Lung (tissue), 12 donors: ENCODE data around the gene PCSK5. TPM values are rescaled to one million over a fixed set of nuclear protein-coding genes. Genes with fewer than 3 reads are reported as not detected.

Experiments
- ATAC-seq: fragments of 200-7000 bp; cut with Tn5 transposase; one replicate; pipeline ENCODE4 v1.9.1; 2020; ENCODE audit warnings: moderate number of reproducible peaks; ENCODE audit not compliant: insufficient read depth, low FRiP score
- DNase-seq, 3 donors: peaks; one replicate each; pipeline ENCODE4 v3.0.0-alpha.2; 2013 to 2017
- H3K27ac ChIP-seq, 2 donors: one replicate each; pipeline ENCODE4 v1.5.1; 2013; ENCODE audit warnings: mild to moderate bottlenecking in 2 of 2, moderate library complexity in 2 of 2, control low read depth in 1 of 2, inconsistent platforms in 1 of 2, low read depth in 1 of 2, low read length in 1 of 2
- H3K27me3 ChIP-seq, 3 donors: one replicate each; pipeline ENCODE4 v1.5.1; 2013; ENCODE audit warnings: low read length in 2 of 3; ENCODE audit not compliant: control insufficient read depth in 3 of 3, insufficient read depth in 3 of 3
- H3K36me3 ChIP-seq, 4 donors: one replicate each; pipeline ENCODE4 v1.5.1; 2013; ENCODE audit warnings: low read length in 4 of 4, mild to moderate bottlenecking in 1 of 4, moderate library complexity in 1 of 4; ENCODE audit not compliant: control insufficient read depth in 4 of 4, insufficient read depth in 4 of 4
- H3K4me1 ChIP-seq, 5 donors: one replicate each; pipeline ENCODE4 v1.5.1; 2013; ENCODE audit warnings: low read length in 5 of 5, mild to moderate bottlenecking in 2 of 5, moderate library complexity in 1 of 5; ENCODE audit not compliant: control insufficient read depth in 5 of 5, insufficient read depth in 5 of 5
- H3K4me3 ChIP-seq: one replicate; pipeline ENCODE4 v1.5.1; 2013; ENCODE audit warnings: mild to moderate bottlenecking, control low read depth, moderate library complexity
- H3K9ac ChIP-seq, 2 donors: one replicate each; pipeline ENCODE4 v1.5.1; 2013; ENCODE audit warnings: low read length in 2 of 2, control low read depth in 1 of 2; ENCODE audit not compliant: insufficient read depth in 1 of 2
- H3K9me3 ChIP-seq, 4 donors: one replicate each; pipeline ENCODE4 v1.5.1; 2013; ENCODE audit warnings: low read length in 3 of 4, mild to moderate bottlenecking in 1 of 4, moderate library complexity in 1 of 4; ENCODE audit not compliant: control insufficient read depth in 4 of 4, insufficient read depth in 3 of 4
- WGBS, 2 donors: extraction: QIAGEN DNeasy Blood & Tissue Kit; methylation state at CpG; one replicate each; pipeline ENCODE4 v1.1.7; 2013; 5-methylcytosine and 5-hydroxymethylcytosine counted together
- polyA plus RNA-seq, 2 donors: library from polyadenylated mRNA; stranded (reverse); fragments of 200-250 nt; gene quantifications; one replicate each; pipeline ENCODE4 v1.2.1, GENCODE V29; 2013
- total RNA-seq, 2 donors: library from RNA; depleted of rRNA in 1 of 2; stranded (reverse); fragments of >200 nt in 1 of 2; gene quantifications; one replicate each; pipeline ENCODE4 v1.2.1, GENCODE V29; 2014 to 2021
- TF ChIP-seq, protein P1 (sequence below): IDR thresholded peaks from 2 replicates; pipeline ENCODE4 v1.5.1; 2012; ENCODE audit warnings: mild to moderate bottlenecking; ENCODE audit errors: control extremely low read depth, extremely low read depth
- donor health status: control.
- donor health status: control.
- donor health status: Bipolar disorder and iron deficiency.
- donor health status: healthy.
- donor health status: DM: yes; HTN: yes; CAD: no.

The PCSK5 gene
- total and polyA plus RNA-seq, 4 donors: 1.9 to 28.2 (median 13.6) TPM

DNA sequence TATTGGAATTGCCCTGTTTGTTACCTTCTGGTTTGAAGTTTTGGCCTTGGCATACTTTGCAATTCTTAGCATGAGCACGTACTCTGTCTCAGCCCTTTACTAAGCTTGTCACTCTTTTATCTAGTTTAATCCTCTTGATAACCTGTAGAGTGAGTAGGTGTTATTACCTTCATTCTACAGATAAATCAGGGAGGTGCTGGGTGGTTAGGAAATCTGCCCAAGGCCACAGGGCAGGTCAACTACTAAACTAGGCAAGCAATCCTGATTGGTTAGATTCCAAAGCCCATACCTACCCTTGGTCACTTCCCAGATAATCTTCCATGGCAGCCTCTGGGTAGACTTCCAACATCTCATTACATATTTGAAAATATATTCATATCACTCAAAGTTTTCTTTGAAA, 65.7 kb downstream of the PCSK5 start:
- 87 to 97% methylated on average over 1 of the region's 1 CpG for WGBS, 2 donors
- no peaks in the 10 kb centered on the region for H3K36me3 ChIP-seq
- DNase-seq (no peak), ATAC-seq (no peak)
- H3K4me3 ChIP-seq: no peak overlapping the region
- TF ChIP-seq, protein P1, sequence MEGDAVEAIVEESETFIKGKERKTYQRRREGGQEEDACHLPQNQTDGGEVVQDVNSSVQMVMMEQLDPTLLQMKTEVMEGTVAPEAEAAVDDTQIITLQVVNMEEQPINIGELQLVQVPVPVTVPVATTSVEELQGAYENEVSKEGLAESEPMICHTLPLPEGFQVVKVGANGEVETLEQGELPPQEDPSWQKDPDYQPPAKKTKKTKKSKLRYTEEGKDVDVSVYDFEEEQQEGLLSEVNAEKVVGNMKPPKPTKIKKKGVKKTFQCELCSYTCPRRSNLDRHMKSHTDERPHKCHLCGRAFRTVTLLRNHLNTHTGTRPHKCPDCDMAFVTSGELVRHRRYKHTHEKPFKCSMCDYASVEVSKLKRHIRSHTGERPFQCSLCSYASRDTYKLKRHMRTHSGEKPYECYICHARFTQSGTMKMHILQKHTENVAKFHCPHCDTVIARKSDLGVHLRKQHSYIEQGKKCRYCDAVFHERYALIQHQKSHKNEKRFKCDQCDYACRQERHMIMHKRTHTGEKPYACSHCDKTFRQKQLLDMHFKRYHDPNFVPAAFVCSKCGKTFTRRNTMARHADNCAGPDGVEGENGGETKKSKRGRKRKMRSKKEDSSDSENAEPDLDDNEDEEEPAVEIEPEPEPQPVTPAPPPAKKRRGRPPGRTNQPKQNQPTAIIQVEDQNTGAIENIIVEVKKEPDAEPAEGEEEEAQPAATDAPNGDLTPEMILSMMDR: no peak
- no peaks in the 10 kb centered on the region for H3K27me3 ChIP-seq
- no peak overlapping the region for H3K9ac ChIP-seq
- no peak overlapping the region for H3K27ac ChIP-seq
- no peaks in the 10 kb centered on the region for H3K9me3 ChIP-seq
- H3K4me1 ChIP-seq: peaks cover 0 to 6% (median 0%) of the 10 kb centered on the region in 5 donors

DNA sequence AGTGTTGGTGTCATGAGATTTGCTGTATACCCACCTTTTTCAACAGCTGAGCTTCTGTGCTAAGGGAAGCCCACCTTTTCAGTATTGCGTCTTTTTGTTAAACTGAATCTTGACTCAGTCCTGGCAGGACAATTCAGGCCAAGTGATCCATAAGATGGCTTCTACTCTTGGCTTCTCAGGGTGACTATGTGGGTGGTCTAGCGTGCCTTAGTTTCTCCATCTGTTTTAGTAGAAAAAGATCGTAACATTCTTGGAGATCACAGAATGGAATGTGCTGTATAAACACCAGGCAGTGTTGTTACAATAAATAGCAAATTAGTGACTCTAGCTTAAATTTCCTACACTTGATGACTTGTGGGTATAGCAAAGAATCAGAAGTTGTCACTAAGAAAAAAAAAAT, 66.6 kb downstream of the PCSK5 start:
- DNase-seq: no peak
- H3K36me3 ChIP-seq: no peaks in the 10 kb centered on the region
- H3K4me1 ChIP-seq: peaks cover 0 to 7% (median 0%) of the 10 kb centered on the region in 5 donors
- no peak overlapping the region for H3K27ac ChIP-seq
- no peak for ATAC-seq
- H3K9me3 ChIP-seq: no peaks in the 10 kb centered on the region
- no peak overlapping the region for H3K9ac ChIP-seq
- WGBS, 2 donors: 85 to 86% methylated on average over 3 of the region's 3 CpGs
- no peaks in the 10 kb centered on the region for H3K27me3 ChIP-seq
- TF ChIP-seq, protein P1: no peak
- no peak overlapping the region for H3K4me3 ChIP-seq

DNA sequence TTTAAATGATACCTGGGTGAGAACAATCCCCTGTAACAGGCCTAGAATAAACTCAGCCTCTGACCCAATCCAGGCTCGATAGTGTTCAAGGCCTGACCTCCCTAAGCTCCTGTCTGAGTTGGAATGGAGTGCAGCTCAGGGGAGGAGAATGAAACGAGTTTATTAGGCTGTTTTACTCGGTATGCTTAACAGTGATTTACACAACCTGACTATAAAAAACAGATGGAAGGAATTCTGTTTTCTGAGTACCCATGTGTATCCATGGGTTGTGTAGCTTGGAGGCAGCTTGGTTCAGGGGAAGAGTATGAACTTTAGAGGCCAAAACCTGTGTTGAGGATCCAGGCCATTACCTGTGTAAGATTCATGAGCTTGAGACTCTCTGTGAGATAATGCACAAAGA, 67.8 kb downstream of the PCSK5 start:
- WGBS, 2 donors: 88 to 90% methylated on average over 3 of the region's 3 CpGs
- H3K9me3 ChIP-seq: no peaks in the 10 kb centered on the region
- TF ChIP-seq, protein P1: no peak
- no peaks in the 10 kb centered on the region for H3K36me3 ChIP-seq
- ATAC-seq (no peak), DNase-seq (no peak)
- no peaks in the 10 kb centered on the region for H3K27me3 ChIP-seq
- H3K27ac ChIP-seq: no peak overlapping the region
- no peak overlapping the region for H3K9ac ChIP-seq
- H3K4me1 ChIP-seq: peaks cover 0 to 12% (median 3%) of the 10 kb centered on the region in 5 donors
- H3K4me3 ChIP-seq: no peak overlapping the region

DNA sequence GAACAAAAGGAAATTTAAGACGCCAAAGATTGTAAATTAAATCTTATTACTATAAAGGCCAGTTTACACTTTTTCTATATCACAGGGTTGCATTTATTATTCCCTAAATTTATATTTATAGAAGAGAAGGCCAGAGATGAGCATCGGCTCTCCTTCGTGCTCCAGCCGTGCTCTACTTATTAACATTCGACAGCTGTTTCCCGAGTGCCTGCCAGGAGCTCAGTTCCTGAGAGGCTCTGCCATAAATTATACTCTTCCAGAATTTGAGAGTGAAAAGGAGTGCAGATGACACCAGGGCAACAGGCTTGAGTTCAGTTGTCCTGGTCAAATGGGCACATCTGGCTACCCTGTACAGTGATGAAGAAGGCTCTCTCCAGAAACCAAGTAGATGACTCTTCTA, 70.1 kb downstream of the PCSK5 start:
- H3K4me3 ChIP-seq: no peak overlapping the region

More for the DNA sequence above, 70.1 kb downstream of the PCSK5 start:
- no peaks in the 10 kb centered on the region for H3K9me3 ChIP-seq
- H3K27me3 ChIP-seq: no peaks in the 10 kb centered on the region
- peak in 2 of 3 donors; percentile 26 to 46 for DNase-seq
- H3K36me3 ChIP-seq: no peaks in the 10 kb centered on the region
- no peak overlapping the region for H3K27ac ChIP-seq
- ATAC-seq: no peak
- H3K9ac ChIP-seq: no peak overlapping the region
- WGBS, 2 donors: 56 to 57% methylated on average over 6 of the region's 6 CpGs
- peaks cover 0 to 12% (median 8%) of the 10 kb centered on the region in 5 donors for H3K4me1 ChIP-seq
- TF ChIP-seq, protein P1: no peak
